BJ (cell line): ENCODE measurements around the gene KARS1. TPM values are rescaled to one million over a fixed set of nuclear protein-coding genes. Genes with fewer than 3 reads are reported as not detected.

Experiments used
- CTCF ChIA-PET: fragments of 350-600 bp; formaldehyde crosslinking; extraction: SDS; loops from one replicate; lab custom pipeline; 2021; ENCODE audit warnings: antibody characterized with exemption, inconsistent platforms; lab: Yijun Ruan, JAX
- POLR2A ChIA-PET: fragments of 300-600 bp; sonication (Branson Sonifier 250); formaldehyde crosslinking; extraction: SDS; loops from one replicate; lab custom pipeline; 2021; ENCODE audit warnings: antibody characterized with exemption; lab: Charles Lee
- DNase-seq: peaks from one replicate; pipeline ENCODE4 v3.0.0-alpha.2; 2011; ENCODE audit warnings: low read depth
- H3K27me3 ChIP-seq: 2 replicates; pipeline ENCODE4 v1.6.0; 2011; ENCODE audit warnings: low read length; ENCODE audit not compliant: control insufficient read depth, insufficient read depth
- H3K36me3 ChIP-seq: 2 replicates; pipeline ENCODE4 v1.5.1; 2011; ENCODE audit warnings: low read length; ENCODE audit not compliant: control insufficient read depth, insufficient read depth
- H3K4me3 ChIP-seq: 2 replicates; pipeline ENCODE4 v1.5.1; 2011; ENCODE audit warnings: low read depth, mild to moderate bottlenecking, control low read depth, low read length
- CTCF ChIP-seq: IDR thresholded peaks from 2 replicates; pipeline ENCODE4 v1.5.1; 2011; ENCODE audit warnings: low read depth, mild to moderate bottlenecking, control low read depth, inconsistent platforms, low read length, moderate library complexity; ENCODE audit not compliant: insufficient read depth
- polyA plus RNA-seq: library from polyadenylated mRNA; depleted of rRNA; stranded (reverse); fragments of >200 nt; gene quantifications from 2 replicates; pipeline ENCODE4 v1.2.3, GENCODE V29; 2011

The KARS1 gene
- polyA plus RNA-seq, 1 experiment: 118 TPM

DNA sequence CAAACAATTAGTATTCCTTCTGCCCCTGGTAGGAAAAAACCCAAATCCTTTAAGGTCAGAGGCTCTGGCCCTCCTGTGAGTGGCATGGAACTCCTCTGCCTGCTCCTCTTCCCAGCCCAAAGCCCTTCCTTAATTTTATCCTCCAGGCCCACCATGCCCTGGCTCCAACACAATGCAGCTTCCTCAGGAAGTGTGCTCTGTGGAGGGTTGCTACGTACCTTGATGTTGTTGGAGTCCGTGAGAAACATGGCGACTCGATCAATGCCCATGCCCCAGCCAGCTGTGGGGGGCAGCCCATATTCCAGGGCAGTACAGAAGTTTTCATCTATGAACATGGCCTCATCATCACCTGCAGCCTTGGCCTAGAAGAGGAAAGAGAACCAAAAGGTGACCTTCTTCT is 19.1 kb downstream of the KARS1 start:
- DNase-seq: no peak
- Histone ChIP-seq H3K36me3 (peaks cover 27% of the 10 kb centered on the region), H3K27me3 (no peaks in the 10 kb centered on the region), H3K4me3 (no peak overlapping the region)
- POLR2A ChIA-PET: no interaction called here
- TF ChIP-seq CTCF: no peak
- CTCF ChIA-PET: no interaction called here

- TF ChIP-seq CTCF: no peak
- CTCF ChIA-PET: no interaction called here
Measured at GRCh38 chr16:75627851-75628250, 19.6 kb downstream of the KARS1 start.

GRCh38 chr16:75626806-75627205 is 20.7 kb downstream of the KARS1 start:
- CTCF ChIA-PET: no interaction called here

More at GRCh38 chr16:75627851-75628250, 19.6 kb downstream of the KARS1 start:
- POLR2A ChIA-PET: no interaction called here
- Histone ChIP-seq H3K4me3 (no peak overlapping the region), H3K27me3 (no peaks in the 10 kb centered on the region), H3K36me3 (peaks cover 27% of the 10 kb centered on the region)
- no peak for DNase-seq

GRCh38 chr16:75624921-75625334 is 22.5 kb downstream of the KARS1 start:
- H3K36me3 ChIP-seq: peaks cover 16% of the 10 kb centered on the region

More at GRCh38 chr16:75626806-75627205, 20.7 kb downstream of the KARS1 start:
- DNase-seq: no peak
- H3K27me3 ChIP-seq: no peaks in the 10 kb centered on the region
- POLR2A ChIA-PET: no interaction called here
- TF ChIP-seq CTCF: no peak
- H3K4me3 ChIP-seq: no peak overlapping the region
- H3K36me3 ChIP-seq: peaks cover 25% of the 10 kb centered on the region

More at GRCh38 chr16:75624921-75625334, 22.5 kb downstream of the KARS1 start:
- Histone ChIP-seq H3K27me3 (no peaks in the 10 kb centered on the region), H3K4me3 (no peak overlapping the region)
- no peak for DNase-seq
- ChIA-PET CTCF (interaction anchor here (1.1 kb wide), 1 partner anchor 153 kb away, joined by 3 read pairs; no protein-coding TSS in a partner anchor), POLR2A (no interaction called here)
- TF ChIP-seq CTCF: no peak
